Activated T-cell treated with anti-CD3 and anti-CD28 coated beads, Interleukin-2, amount 50 U/mL, for 4 hours (primary cell): ENCODE measurements around the gene GOT1. TPM values are rescaled to one million over a fixed set of nuclear protein-coding genes. Genes with fewer than 3 reads are reported as not detected.
A peak's percentile ranks its signal among the peaks of the same experiment; 100 is the strongest.

Experiments
- ATAC-seq, 2 donors: fragments of 200-7000 bp; cut with Tn5 transposase; one replicate each; pipeline ENCODE4 v1.10.0; 2021
- DNase-seq: peaks from one replicate; pipeline ENCODE4 v3.0.0-alpha.2; 2020
- H3K27me3 Mint-ChIP-seq: one replicate; pipeline ENCODE4 v1.8.0; 2021; ENCODE audit warnings: low read depth, mixed read lengths
- H3K36me3 Mint-ChIP-seq: one replicate; pipeline ENCODE4 v1.8.0; 2022; ENCODE audit warnings: mixed read lengths; ENCODE audit not compliant: insufficient read depth
- H3K4me1 Mint-ChIP-seq: one replicate; pipeline ENCODE4 v1.8.0; 2021; ENCODE audit warnings: low read depth, mixed read lengths
- H3K4me3 Mint-ChIP-seq: one replicate; pipeline ENCODE4 v1.8.0; 2021; ENCODE audit warnings: mild to moderate bottlenecking, moderate library complexity, mixed read lengths
- H3K9me3 Mint-ChIP-seq: one replicate; pipeline ENCODE4 v1.8.0; 2021; ENCODE audit warnings: mixed read lengths
- total RNA-seq, 3 donors: library from RNA; stranded (reverse); gene quantifications; one replicate each; pipeline ENCODE4 v1.2.1, GENCODE V29; 2021

The GOT1 gene
- 10 to 100 TPM; 32.0 to 36.0 (median 34.3) TPM for total RNA-seq

DNA sequence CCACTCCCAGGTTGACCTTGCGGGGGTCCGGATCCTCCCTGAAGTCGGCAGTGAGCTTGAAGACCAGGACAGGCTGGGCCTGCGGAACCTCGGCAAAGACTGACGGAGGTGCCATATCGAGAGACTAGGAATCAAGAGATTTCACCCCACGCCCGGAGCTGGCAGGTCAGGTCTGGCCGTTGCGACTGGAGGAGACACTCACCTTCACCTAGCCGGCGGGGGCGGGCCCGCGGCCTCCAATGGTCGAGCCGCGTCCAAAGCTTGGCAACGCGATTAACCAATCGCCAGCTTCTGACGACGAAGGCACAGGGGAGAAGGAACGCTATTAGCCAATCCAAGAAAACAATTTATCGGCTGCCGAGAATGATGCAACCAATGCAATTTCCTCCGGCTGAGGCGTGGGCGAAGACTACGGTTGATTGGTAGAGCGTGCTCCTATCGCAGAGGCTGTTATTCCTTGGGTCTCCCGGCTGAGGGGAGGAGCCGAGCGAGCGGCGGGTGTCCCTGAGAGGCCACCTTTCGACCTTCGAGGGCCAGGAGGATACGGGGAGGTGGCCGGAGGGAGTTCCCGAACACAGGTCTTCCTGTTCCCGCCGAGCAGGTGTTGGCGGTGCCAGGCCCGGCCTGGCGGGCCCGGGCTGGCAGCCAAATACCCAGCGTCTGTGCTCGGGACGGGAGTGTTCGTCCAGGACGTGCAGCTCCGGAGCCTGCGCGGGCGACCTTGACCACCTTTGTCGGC, at the start of gene GOT1:
TSS of gene GOT1 (minus strand) at position 174 of the 739 bp plus-strand sequence. CDS start at position 115, 59 bp downstream.
- H3K4me3 Mint-ChIP-seq, result peak within 1 kb of the TSS; percentile 99
- ATAC-seq, result peak; percentile 95 to 97
- H3K27me3 Mint-ChIP-seq, result no peaks in the 10 kb centered on the region
- no peaks in the 10 kb centered on the region for H3K9me3 Mint-ChIP-seq
- peaks cover 32% of the 10 kb centered on the region for H3K4me1 Mint-ChIP-seq
- peaks cover 3% of the 10 kb centered on the region for H3K36me3 Mint-ChIP-seq
- DNase-seq, result peak; percentile 92

DNA sequence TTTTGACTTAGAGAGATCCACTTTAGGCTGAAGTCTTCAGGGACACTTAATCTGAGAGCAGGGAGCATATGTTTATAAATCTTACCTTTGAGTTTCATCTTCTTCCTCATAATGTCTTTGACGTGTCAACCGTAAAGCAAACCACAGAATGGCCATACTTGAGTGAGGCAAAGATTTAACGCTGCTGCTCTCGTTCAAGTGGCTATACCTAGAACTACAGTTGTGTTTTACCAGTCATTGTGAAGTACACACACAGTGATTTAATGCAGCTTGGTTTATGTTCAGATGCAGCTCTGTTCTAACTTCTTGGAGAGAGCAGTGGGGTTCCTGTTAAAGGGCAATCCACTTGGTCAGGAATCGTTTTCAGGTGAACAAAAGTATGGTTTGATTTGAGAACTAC, 39.9 kb upstream of the GOT1 start:
- H3K4me1 Mint-ChIP-seq, result no peaks in the 10 kb centered on the region
- no peaks in the 10 kb centered on the region for H3K36me3 Mint-ChIP-seq
- H3K27me3 Mint-ChIP-seq, result peaks cover 23% of the 10 kb centered on the region
- ATAC-seq (no peak), DNase-seq (no peak)
- H3K4me3 Mint-ChIP-seq, result no peak overlapping the region
- H3K9me3 Mint-ChIP-seq, result no peaks in the 10 kb centered on the region

DNA sequence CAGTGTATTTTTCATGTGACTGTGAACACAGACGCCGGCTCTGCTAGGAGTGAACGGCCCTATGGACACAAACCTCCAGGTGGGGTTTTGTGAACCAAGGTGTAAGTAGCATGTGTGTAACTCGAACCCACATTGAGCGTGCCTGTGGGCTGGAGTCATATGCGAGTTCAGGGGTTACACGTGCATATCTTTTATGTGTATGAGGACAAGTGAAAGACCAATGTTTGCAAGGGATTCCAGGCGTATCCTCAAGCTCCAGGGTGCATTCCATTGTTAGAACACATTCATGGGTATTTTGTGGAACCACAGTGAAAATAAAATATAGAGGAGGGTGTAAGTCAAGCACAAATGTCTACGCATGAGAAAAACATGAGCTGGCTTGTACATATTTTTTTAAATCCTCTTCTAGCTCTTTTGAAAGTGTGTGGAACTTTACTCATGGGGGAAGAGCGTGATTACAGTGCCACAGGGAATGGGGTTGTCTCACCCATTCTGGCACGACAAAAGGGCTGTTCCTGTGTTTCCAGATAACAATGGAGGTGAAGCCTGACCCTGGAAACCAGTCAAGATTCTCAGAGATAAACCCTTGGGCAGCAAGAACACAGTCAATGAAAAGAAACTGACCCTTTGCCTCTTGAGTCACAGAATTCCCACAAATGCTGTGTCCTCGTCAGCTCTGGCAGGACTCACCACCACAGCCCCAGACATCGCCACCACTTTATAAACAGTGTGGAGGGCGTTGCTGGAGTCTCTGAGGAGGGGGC, 37.0 kb upstream of the GOT1 start:
- no peak for ATAC-seq
- no peaks in the 10 kb centered on the region for H3K36me3 Mint-ChIP-seq

DNA sequence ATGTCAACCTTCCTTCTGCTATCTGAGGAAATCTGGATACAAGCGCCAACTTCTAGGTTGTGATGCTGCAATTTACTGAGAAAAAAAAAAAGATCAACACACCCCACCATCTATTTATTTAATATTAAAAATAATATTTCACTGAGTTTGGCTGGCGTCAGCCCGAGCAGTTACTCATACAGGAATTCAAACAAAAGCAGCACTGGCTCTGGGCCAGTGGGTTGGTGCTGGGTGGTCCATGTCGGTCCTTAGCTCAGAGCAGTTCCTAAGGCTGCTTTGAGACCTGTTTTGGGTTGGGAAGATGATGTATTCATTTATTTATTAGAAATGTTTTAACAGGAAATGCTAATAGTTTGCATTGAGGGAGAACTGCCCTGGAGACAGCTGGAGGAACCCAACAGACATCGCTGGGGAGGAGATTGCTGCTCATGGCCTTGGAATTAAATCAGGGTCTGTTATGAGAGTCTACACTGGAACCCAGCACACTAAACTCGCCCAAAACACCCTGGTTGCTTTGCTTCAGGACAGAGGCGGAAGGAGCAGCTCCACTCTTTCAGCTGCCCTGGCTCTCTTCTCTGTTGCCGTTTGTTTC, 36.3 kb upstream of the GOT1 start:
- no peak overlapping the region for H3K4me3 Mint-ChIP-seq
- H3K36me3 Mint-ChIP-seq, result no peaks in the 10 kb centered on the region
- H3K27me3 Mint-ChIP-seq, result peaks cover 15% of the 10 kb centered on the region
- no peaks in the 10 kb centered on the region for H3K4me1 Mint-ChIP-seq
- ATAC-seq, result no peak
- no peak for DNase-seq
- no peaks in the 10 kb centered on the region for H3K9me3 Mint-ChIP-seq

More for the DNA sequence above, 37.0 kb upstream of the GOT1 start:
- Mint-ChIP-seq H3K4me1 (no peaks in the 10 kb centered on the region), H3K27me3 (peaks cover 17% of the 10 kb centered on the region), H3K9me3 (no peaks in the 10 kb centered on the region), H3K4me3 (no peak overlapping the region)
- no peak for DNase-seq

DNA sequence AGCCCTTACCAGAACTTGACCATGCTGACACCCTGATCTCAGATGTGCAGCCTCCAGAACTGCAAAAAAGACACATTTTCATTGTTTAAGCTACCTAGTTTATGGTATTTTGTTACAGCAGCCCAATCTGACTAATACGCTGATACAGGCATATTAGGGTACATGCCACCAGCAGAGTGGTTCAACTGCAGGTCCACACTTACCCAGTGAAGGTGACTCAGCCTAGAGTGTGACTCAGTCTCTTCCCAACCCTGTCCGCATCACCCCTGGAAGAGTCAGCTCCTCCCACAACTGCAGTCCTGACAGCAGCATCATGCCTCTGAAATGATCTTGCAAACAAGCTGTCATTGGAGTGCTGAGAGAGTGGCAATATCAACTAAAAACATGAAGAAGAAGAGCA, 30.8 kb upstream of the GOT1 start:
- Mint-ChIP-seq H3K36me3 (no peaks in the 10 kb centered on the region), H3K4me1 (no peaks in the 10 kb centered on the region), H3K9me3 (no peaks in the 10 kb centered on the region), H3K27me3 (peaks cover 25% of the 10 kb centered on the region), H3K4me3 (no peak overlapping the region)
- ATAC-seq (no peak), DNase-seq (no peak)

DNA sequence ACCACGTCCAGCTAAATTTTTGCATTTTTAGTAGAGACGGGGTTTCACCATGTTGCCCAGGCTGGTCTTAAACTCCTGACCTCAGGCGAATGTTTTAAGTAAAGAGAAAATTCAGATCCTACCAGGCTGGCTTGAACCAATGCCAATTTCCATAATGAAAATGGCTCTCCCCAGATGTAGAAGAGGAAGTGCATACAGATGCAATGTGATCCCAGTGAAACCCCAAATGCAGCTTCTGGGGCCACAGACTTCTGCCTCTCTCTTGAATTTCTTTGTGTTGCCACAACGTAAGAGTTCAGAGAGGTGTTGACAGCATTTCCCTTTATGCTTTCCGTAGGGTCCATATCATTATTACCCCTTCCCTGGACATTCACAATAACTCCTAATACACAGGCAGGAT, 29.6 kb upstream of the GOT1 start:
- Mint-ChIP-seq H3K36me3 (no peaks in the 10 kb centered on the region), H3K4me1 (no peaks in the 10 kb centered on the region), H3K9me3 (no peaks in the 10 kb centered on the region), H3K27me3 (peaks cover 33% of the 10 kb centered on the region), H3K4me3 (no peak overlapping the region)
- no peak for DNase-seq
- no peak for ATAC-seq

- ATAC-seq, result no peak
- H3K36me3 Mint-ChIP-seq, result no peaks in the 10 kb centered on the region
- no peaks in the 10 kb centered on the region for H3K4me1 Mint-ChIP-seq
- H3K27me3 Mint-ChIP-seq, result peaks cover 33% of the 10 kb centered on the region
- no peak overlapping the region for H3K4me3 Mint-ChIP-seq
- no peaks in the 10 kb centered on the region for H3K9me3 Mint-ChIP-seq
- no peak for DNase-seq
Measured at GRCh38 chr10:99459217-99459616, 28.8 kb upstream of the GOT1 start.

- peaks cover 29% of the 10 kb centered on the region for H3K27me3 Mint-ChIP-seq
- H3K4me3 Mint-ChIP-seq, result no peak overlapping the region
- DNase-seq (no peak), ATAC-seq (no peak)
- no peaks in the 10 kb centered on the region for H3K4me1 Mint-ChIP-seq
- H3K36me3 Mint-ChIP-seq, result no peaks in the 10 kb centered on the region
- H3K9me3 Mint-ChIP-seq, result no peaks in the 10 kb centered on the region
Measured at GRCh38 chr10:99457813-99458212, 27.4 kb upstream of the GOT1 start.

DNA sequence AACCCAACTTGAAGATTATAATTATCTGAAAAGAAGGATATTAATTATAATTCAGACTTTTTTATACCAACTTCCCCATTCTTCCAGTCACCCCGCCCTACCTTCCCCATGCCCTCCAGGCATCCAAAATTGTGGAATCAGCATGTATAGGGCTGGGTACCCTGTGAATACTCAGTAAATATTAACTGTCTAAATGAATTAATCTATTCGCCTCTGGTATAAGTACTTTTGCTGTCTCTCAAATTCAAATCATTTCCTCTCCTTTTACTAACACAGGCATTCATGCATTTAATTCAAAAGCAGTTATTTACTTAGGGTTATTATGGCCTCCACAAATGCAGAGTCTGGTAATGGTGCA, 26.5 kb upstream of the GOT1 start:
- Mint-ChIP-seq H3K9me3 (no peaks in the 10 kb centered on the region), H3K36me3 (no peaks in the 10 kb centered on the region), H3K4me1 (no peaks in the 10 kb centered on the region), H3K4me3 (no peak overlapping the region), H3K27me3 (peaks cover 31% of the 10 kb centered on the region)
- no peak for DNase-seq
- ATAC-seq, result no peak

- H3K4me3 Mint-ChIP-seq, result no peak overlapping the region
- H3K27me3 Mint-ChIP-seq, result peaks cover 34% of the 10 kb centered on the region
- no peak for DNase-seq
- H3K9me3 Mint-ChIP-seq, result no peaks in the 10 kb centered on the region
- no peak for ATAC-seq
- H3K36me3 Mint-ChIP-seq, result no peaks in the 10 kb centered on the region
- H3K4me1 Mint-ChIP-seq, result no peaks in the 10 kb centered on the region
Measured at GRCh38 chr10:99456207-99456930, 25.9 kb upstream of the GOT1 start.

- no peaks in the 10 kb centered on the region for H3K9me3 Mint-ChIP-seq
- ATAC-seq (no peak), DNase-seq (no peak)
- peaks cover 30% of the 10 kb centered on the region for H3K27me3 Mint-ChIP-seq
- no peaks in the 10 kb centered on the region for H3K4me1 Mint-ChIP-seq
- no peak overlapping the region for H3K4me3 Mint-ChIP-seq
- H3K36me3 Mint-ChIP-seq, result no peaks in the 10 kb centered on the region
Measured at GRCh38 chr10:99451981-99452380, 21.6 kb upstream of the GOT1 start.

GRCh38 chr10:99451499-99451788, 21.0 kb upstream of the GOT1 start:
- Mint-ChIP-seq H3K4me1 (no peaks in the 10 kb centered on the region), H3K9me3 (no peaks in the 10 kb centered on the region), H3K4me3 (no peak overlapping the region), H3K36me3 (no peaks in the 10 kb centered on the region), H3K27me3 (peaks cover 34% of the 10 kb centered on the region)
- ATAC-seq (no peak), DNase-seq (no peak)

DNA sequence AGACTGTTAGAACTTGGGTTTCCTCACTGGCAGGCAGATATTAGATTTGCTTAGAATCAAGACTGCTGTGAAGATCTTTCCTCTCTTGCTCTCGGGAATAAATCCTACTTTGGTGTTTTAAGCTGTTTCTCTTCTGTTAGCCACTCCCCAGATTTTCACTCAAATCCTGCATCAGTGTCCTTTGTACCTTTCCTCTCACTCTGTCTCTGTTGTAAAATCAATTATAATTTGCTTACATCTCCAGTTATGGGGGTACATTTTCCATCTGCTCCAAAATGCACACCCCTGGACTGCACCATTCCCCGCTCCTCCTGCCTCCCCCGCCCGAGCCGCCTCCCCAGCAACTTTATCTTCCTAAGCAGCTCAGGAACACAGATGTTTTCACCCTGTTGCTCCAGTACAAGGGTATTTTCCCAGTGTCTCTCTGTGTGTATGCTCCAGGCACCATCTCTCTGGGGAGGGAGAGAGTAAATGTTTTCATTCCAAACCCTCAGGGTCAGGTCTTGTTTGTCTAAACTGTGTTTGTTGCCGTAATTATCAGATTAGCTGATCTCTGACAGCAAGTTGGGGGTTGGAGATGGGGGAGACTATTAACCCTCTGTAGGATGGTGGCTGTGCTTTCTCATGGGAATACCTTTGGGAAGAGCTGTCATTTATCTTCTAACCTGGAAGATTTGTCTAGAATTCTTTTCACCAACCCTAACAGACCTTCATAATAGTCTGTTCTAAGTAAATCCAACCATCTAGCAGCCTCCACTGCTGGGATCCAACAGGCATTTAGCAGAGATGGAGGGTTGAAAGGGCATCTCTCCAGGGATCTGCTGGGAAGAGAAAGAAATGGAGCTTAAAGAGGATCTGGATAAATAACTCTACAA, 20.4 kb upstream of the GOT1 start:
- no peak overlapping the region for H3K4me3 Mint-ChIP-seq
- H3K4me1 Mint-ChIP-seq, result no peaks in the 10 kb centered on the region
- DNase-seq, result no peak
- no peaks in the 10 kb centered on the region for H3K36me3 Mint-ChIP-seq
- H3K27me3 Mint-ChIP-seq, result peaks cover 29% of the 10 kb centered on the region
- H3K9me3 Mint-ChIP-seq, result no peaks in the 10 kb centered on the region
- ATAC-seq, result no peak

DNA sequence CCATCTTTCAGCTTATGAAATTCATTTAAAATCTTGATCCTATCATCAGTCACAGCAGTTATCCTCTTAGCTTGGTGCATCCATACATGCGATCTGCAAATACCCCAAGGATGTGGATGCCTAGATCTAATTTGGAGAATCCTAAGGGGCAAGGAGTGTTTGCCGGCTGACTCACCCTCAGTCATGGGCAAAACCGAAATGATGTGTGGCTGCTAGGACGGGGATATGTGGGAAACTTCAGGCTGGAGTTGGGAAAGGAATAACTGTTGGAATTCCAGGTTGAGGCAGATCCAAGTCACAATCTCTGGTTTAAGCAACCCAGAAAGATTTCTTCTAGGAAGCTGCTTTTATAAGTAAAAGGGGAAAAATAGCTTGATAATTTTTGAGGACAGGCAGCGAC, 19.7 kb upstream of the GOT1 start:
- DNase-seq (no peak), ATAC-seq (no peak)
- Mint-ChIP-seq H3K4me1 (no peaks in the 10 kb centered on the region), H3K4me3 (no peak overlapping the region), H3K27me3 (peaks cover 25% of the 10 kb centered on the region), H3K36me3 (no peaks in the 10 kb centered on the region), H3K9me3 (no peaks in the 10 kb centered on the region)
